ENCODE measurements around the gene CBL.

DNA sequence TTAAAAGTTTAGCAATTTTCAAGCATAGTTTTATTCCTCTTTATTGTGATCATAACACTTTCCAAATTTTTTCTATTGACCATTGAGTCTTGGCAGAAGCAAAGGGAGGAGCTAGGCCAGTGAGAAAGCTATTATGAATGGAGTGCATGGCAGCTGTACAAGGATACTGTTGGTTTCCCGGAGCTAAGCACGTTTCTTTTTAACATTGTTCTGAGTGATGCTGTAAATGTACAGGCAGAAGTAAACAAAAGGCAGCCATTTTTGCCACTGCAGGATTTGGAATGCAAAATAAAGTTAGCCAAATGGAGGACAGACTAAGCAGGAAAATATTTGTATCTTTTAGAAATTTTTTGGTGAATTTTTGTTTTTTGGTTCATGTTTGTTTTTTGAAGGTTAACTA, 16.2 kb downstream of the CBL start:
- TF ChIP-seq TAF1 (IDR thresholded peaks at IDR 0.05; ENCODE audit: low read depth, low read length) = no peak
- TF ChIP-seq POLR2AphosphoS5 (IDR thresholded peaks at IDR 0.05; ENCODE audit: low read depth, low read length) = no peak
- TF ChIP-seq POLR2A (IDR thresholded peaks at IDR 0.05; ENCODE audit: low read depth, low read length) = no peak
- no peak for TF ChIP-seq SPI1 (IDR thresholded peaks at IDR 0.05; ENCODE audit: low read depth, low read length)
- TF ChIP-seq PAX5 (IDR thresholded peaks at IDR 0.05; ENCODE audit: insufficient read depth, low read length, severe bottlenecking) = no peak

All from GM12891 (cell line).